HEK293 (cell line): ENCODE measurements around the gene UQCC2.

Experiments used
- CTCF ChIA-PET: fragments of 350-600 bp; formaldehyde crosslinking; extraction: SDS; loops from one replicate; lab custom pipeline; 2021; ENCODE audit warnings: antibody characterized with exemption; lab: Yijun Ruan, JAX
- POLR2A ChIA-PET: fragments of 300-600 bp; formaldehyde crosslinking; extraction: SDS; loops from one replicate; lab custom pipeline; 2020; ENCODE audit warnings: antibody characterized with exemption, inconsistent platforms; lab: Yijun Ruan, JAX
- H3K27ac ChIP-seq: fragments of 200-500 bp; sonication (Bioruptor generic); 2 replicates; pipeline ENCODE4 v1.5.1; 2014; ENCODE audit warnings: low read depth, low read length, control low read depth, inconsistent platforms; ENCODE audit errors: extremely low read depth
- H3K36me3 ChIP-seq, 2 experiments: fragments of 200-500 bp in 1 of 2; sonication (Bioruptor generic) in 1 of 2; 1 replicate in 1 of 2; 2 replicates in 1 of 2; pipeline ENCODE4 v1.5.1; 2014 to 2017; ENCODE audit warnings: inconsistent platforms in 2 of 2, low read length in 2 of 2; ENCODE audit not compliant: control insufficient read depth in 2 of 2, insufficient read depth in 1 of 2
- H3K4me1 ChIP-seq: fragments of 200-500 bp; sonication (Bioruptor generic); 2 replicates; pipeline ENCODE4 v1.5.1; 2014; ENCODE audit warnings: mild to moderate bottlenecking, low read length, inconsistent platforms; ENCODE audit not compliant: control insufficient read depth, insufficient read depth
- H3K4me3 ChIP-seq: 2 replicates; pipeline ENCODE4 v1.5.1; 2011; ENCODE audit warnings: low read depth, mild to moderate bottlenecking, control low read depth, low read length, moderate library complexity
- H3K9me3 ChIP-seq: fragments of 200-500 bp; sonication (Bioruptor generic); 2 replicates; pipeline ENCODE4 v1.5.1; 2014; ENCODE audit warnings: low read depth, low read length, inconsistent platforms; ENCODE audit not compliant: control insufficient read depth, insufficient read depth
- GLIS1 ChIP-seq: fragments of 450-650 bp; formaldehyde crosslinking; IDR thresholded peaks from 2 replicates; pipeline ENCODE4 v1.5.1; 2016; ENCODE audit warnings: missing biosample characterization, missing genetic modification characterization
- HIC1 ChIP-seq: fragments of 450-650 bp; formaldehyde crosslinking; IDR thresholded peaks from 2 replicates; pipeline ENCODE4 v1.5.1; 2016; ENCODE audit warnings: missing biosample characterization, missing genetic modification characterization
- INSM2 ChIP-seq: fragments of 450-650 bp; formaldehyde crosslinking; IDR thresholded peaks from 2 replicates; pipeline ENCODE4 v1.5.1; 2016; ENCODE audit warnings: missing biosample characterization, missing genetic modification characterization
- PATZ1 ChIP-seq: fragments of 450-650 bp; formaldehyde crosslinking; IDR thresholded peaks from 2 replicates; pipeline ENCODE4 v1.5.1; 2016; ENCODE audit warnings: missing biosample characterization, missing genetic modification characterization
- ZBTB20 ChIP-seq: fragments of 450-650 bp; formaldehyde crosslinking; IDR thresholded peaks from 2 replicates; pipeline ENCODE4 v1.5.1; 2016; ENCODE audit warnings: missing biosample characterization, missing genetic modification characterization
- ZNF10 ChIP-seq: fragments of 450-650 bp; formaldehyde crosslinking; IDR thresholded peaks from 2 replicates; pipeline ENCODE4 v1.5.1; 2017; ENCODE audit warnings: missing biosample characterization, missing genetic modification characterization
- ZNF211 ChIP-seq: fragments of 450-650 bp; formaldehyde crosslinking; IDR thresholded peaks from 2 replicates; pipeline ENCODE4 v1.5.1; 2016; ENCODE audit warnings: low read depth, missing biosample characterization, missing genetic modification characterization
- ZNF223 ChIP-seq: fragments of 450-650 bp; formaldehyde crosslinking; IDR thresholded peaks from 2 replicates; pipeline ENCODE4 v1.5.1; 2016; ENCODE audit warnings: missing biosample characterization, missing genetic modification characterization
- ZNF266 ChIP-seq: fragments of 450-650 bp; formaldehyde crosslinking; IDR thresholded peaks from 2 replicates; pipeline ENCODE4 v1.5.1; 2016; ENCODE audit warnings: missing biosample characterization, missing genetic modification characterization, low read depth
- ZNF416 ChIP-seq: fragments of 450-650 bp; formaldehyde crosslinking; IDR thresholded peaks from 2 replicates; pipeline ENCODE4 v1.5.1; 2016; ENCODE audit warnings: missing biosample characterization, missing genetic modification characterization
- ZNF501 ChIP-seq: fragments of 450-650 bp; formaldehyde crosslinking; IDR thresholded peaks from 2 replicates; pipeline ENCODE4 v1.5.1; 2016; ENCODE audit warnings: missing biosample characterization, missing genetic modification characterization
- ZNF521 ChIP-seq: fragments of 450-650 bp; formaldehyde crosslinking; IDR thresholded peaks from 2 replicates; pipeline ENCODE4 v1.5.1; 2017; ENCODE audit warnings: missing biosample characterization, mild to moderate bottlenecking, missing genetic modification characterization
- ZNF530 ChIP-seq: fragments of 450-650 bp; formaldehyde crosslinking; IDR thresholded peaks from 2 replicates; pipeline ENCODE4 v1.5.1; 2016; ENCODE audit warnings: low read depth, missing biosample characterization, missing genetic modification characterization
- ZNF561 ChIP-seq: fragments of 450-650 bp; IDR thresholded peaks from 2 replicates; pipeline ENCODE4 v1.5.1; 2018; ENCODE audit warnings: missing biosample characterization, missing genetic modification characterization, borderline replicate concordance
- ZNF623 ChIP-seq: fragments of 450-650 bp; formaldehyde crosslinking; IDR thresholded peaks from 2 replicates; pipeline ENCODE4 v1.5.1; 2016; ENCODE audit warnings: missing biosample characterization, missing genetic modification characterization
- ZNF654 ChIP-seq: fragments of 450-650 bp; formaldehyde crosslinking; IDR thresholded peaks from 2 replicates; pipeline ENCODE4 v1.5.1; 2016; ENCODE audit warnings: low read depth, missing biosample characterization, missing genetic modification characterization
- ZSCAN4 ChIP-seq: fragments of 450-650 bp; formaldehyde crosslinking; IDR thresholded peaks from 2 replicates; pipeline ENCODE4 v1.5.1; 2017; ENCODE audit warnings: missing biosample characterization, missing genetic modification characterization
- ZSCAN5A ChIP-seq: fragments of 450-650 bp; formaldehyde crosslinking; IDR thresholded peaks from 2 replicates; pipeline ENCODE4 v1.5.1; 2016; ENCODE audit warnings: missing biosample characterization, missing genetic modification characterization
- ZXDB ChIP-seq: fragments of 450-650 bp; formaldehyde crosslinking; IDR thresholded peaks from 2 replicates; pipeline ENCODE4 v1.5.1; 2016; ENCODE audit warnings: missing biosample characterization, missing genetic modification characterization

Gene UQCC2

GRCh38 chr6:33755070-33755869 is 43.8 kb upstream of the UQCC2 start (continued):
- TF ChIP-seq ZSCAN4 (no peak), ZNF416 (tag by site-specific recombination) (no peak), ZXDB (tag by site-specific recombination) (no peak), ZNF530 (no peak), ZSCAN5A (no peak)

GRCh38 chr6:33754222-33754621 is 42.7 kb upstream of the UQCC2 start:
- ChIA-PET POLR2A (no interaction called here), CTCF (interaction anchor here (0.5 to 12.1 kb wide), 6 partner anchors 9 to 403 kb away, joined by 3 to 193 read pairs (median 4); partner anchors contain the start of gene IP6K3)
- no peaks in the 10 kb centered on the region for H3K9me3 ChIP-seq
- H3K4me3 ChIP-seq = no peak overlapping the region
- peaks cover 24% of the 10 kb centered on the region for H3K4me1 ChIP-seq
- H3K27ac ChIP-seq = no peak overlapping the region
- H3K36me3 ChIP-seq = no peaks in the 10 kb centered on the region
- TF ChIP-seq ZNF223 (tag by site-specific recombination) = no peak
- no peak for TF ChIP-seq ZNF623 (tag by site-specific recombination)
- no peak for TF ChIP-seq ZNF561 (tag by site-specific recombination)
- no peak for TF ChIP-seq ZNF266 (tag by site-specific recombination)
- no peak for TF ChIP-seq ZNF654 (tag by site-specific recombination)
- no peak for TF ChIP-seq HIC1 (tag by site-specific recombination)
- no peak for TF ChIP-seq PATZ1 (tag by site-specific recombination)
- no peak for TF ChIP-seq ZNF501
- TF ChIP-seq ZNF211 (tag by site-specific recombination) = no peak
- no peak for TF ChIP-seq ZBTB20 (tag by site-specific recombination)
- no peak for TF ChIP-seq GLIS1 (tag by site-specific recombination)
- TF ChIP-seq ZNF521 (tag by site-specific recombination) = no peak
- TF ChIP-seq INSM2 (tag by site-specific recombination) = no peak
- no peak for TF ChIP-seq ZNF10
